Dedifferentiated amniotic fluid mesenchymal stem cell (primary cell): ENCODE results near the gene AKAP3.

Experiments
- DNase-seq: peaks from one replicate; pipeline ENCODE4 v3.0.0-alpha.2; 2016; ENCODE audit errors: extremely low spot score

AKAP3 gene

GRCh38 chr12:4648501-4649357 is at the start of gene AKAP3, which contains the start of gene NDUFA9:
Gene AKAP3 (minus strand): TSS chr12:4649051. CDS start chr12:4638196, 10,855 bp downstream.
Gene NDUFA9 (plus strand): TSS chr12:4649114. CDS start chr12:4649127, 13 bp downstream.
- DNase-seq: peak; percentile 83

GRCh38 chr12:4690760-4691159 is 41.9 kb upstream of the AKAP3 start:
- DNase-seq: no peak

- no peak for DNase-seq
These were observed 36.5 kb upstream of the AKAP3 start for GRCh38 chr12:4685317-4685716.

GRCh38 chr12:4681732-4682131 is 32.9 kb upstream of the AKAP3 start:
- DNase-seq: no peak

- no peak for DNase-seq
These were observed 30.9 kb upstream of the AKAP3 start for GRCh38 chr12:4679711-4680110.

GRCh38 chr12:4665236-4665635 is 16.4 kb upstream of the AKAP3 start:
- DNase-seq: no peak

- peak; percentile 72 for DNase-seq
These were observed 15.2 kb upstream of the AKAP3 start for GRCh38 chr12:4663971-4664505.

GRCh38 chr12:4653691-4654090 is 4.8 kb upstream of the AKAP3 start:
- no peak for DNase-seq

- DNase-seq: no peak
These were observed 4.4 kb upstream of the AKAP3 start for GRCh38 chr12:4653257-4653656.

- DNase-seq: no peak
These were observed 459 bp upstream of the AKAP3 start for GRCh38 chr12:4649358-4649661.

- DNase-seq: no peak
These were observed 749 bp downstream of the AKAP3 start for GRCh38 chr12:4648104-4648500.

- no peak for DNase-seq
These were observed 3.8 kb downstream of the AKAP3 start for GRCh38 chr12:4645023-4645422.

GRCh38 chr12:4643747-4644146 is 5.1 kb downstream of the AKAP3 start:
- no peak for DNase-seq

- DNase-seq: no peak
These were observed 18.6 kb downstream of the AKAP3 start for GRCh38 chr12:4630262-4630661.

- no peak for DNase-seq
These were observed 20.4 kb downstream of the AKAP3 start for GRCh38 chr12:4628406-4628805.

GRCh38 chr12:4626543-4626942 is 22.3 kb downstream of the AKAP3 start:
- no peak for DNase-seq

- DNase-seq: no peak
These were observed 27.3 kb downstream of the AKAP3 start for GRCh38 chr12:4621511-4621910.

GRCh38 chr12:4615667-4616066 is 33.2 kb downstream of the AKAP3 start:
- DNase-seq: no peak

- no peak for DNase-seq
These were observed 38.4 kb downstream of the AKAP3 start for GRCh38 chr12:4610481-4610880.

- DNase-seq: no peak
These were observed 39.8 kb downstream of the AKAP3 start for GRCh38 chr12:4609071-4609470.

GRCh38 chr12:4607056-4607455 is 41.8 kb downstream of the AKAP3 start:
- DNase-seq: no peak

GRCh38 chr12:4604684-4605193 is 44.1 kb downstream of the AKAP3 start:
- DNase-seq: peak; percentile 91

- DNase-seq: no peak
These were observed 44.9 kb downstream of the AKAP3 start for GRCh38 chr12:4603946-4604345.
